HEK293 (cell line): ENCODE data around the gene WIPI1.

Experiments used
- IKZF3 ChIP-seq: fragments of 450-650 bp; IDR thresholded peaks from 2 replicates; pipeline ENCODE4 v1.5.0; 2018; ENCODE audit warnings: missing biosample characterization, mild to moderate bottlenecking, missing genetic modification characterization, moderate library complexity
- TCF7L2 ChIP-seq: IDR thresholded peaks from 2 replicates; pipeline ENCODE4 v1.6.1; 2011; ENCODE audit warnings: low read depth, mild to moderate bottlenecking, inconsistent platforms, low read length, moderate library complexity, borderline replicate concordance
- ZBTB21 ChIP-seq: fragments of 450-650 bp; formaldehyde crosslinking; IDR thresholded peaks from 2 replicates; pipeline ENCODE4 v1.5.1; 2017; ENCODE audit warnings: missing biosample characterization, missing genetic modification characterization
- ZNF138 ChIP-seq: fragments of 450-650 bp; formaldehyde crosslinking; IDR thresholded peaks from 2 replicates; pipeline ENCODE4 v1.5.1; 2016; ENCODE audit warnings: missing biosample characterization, missing genetic modification characterization, borderline replicate concordance
- ZNF23 ChIP-seq: fragments of 450-650 bp; formaldehyde crosslinking; IDR thresholded peaks from 2 replicates; pipeline ENCODE4 v1.5.1; 2016; ENCODE audit warnings: missing biosample characterization, missing genetic modification characterization, borderline replicate concordance
- ZNF549 ChIP-seq: fragments of 450-650 bp; IDR thresholded peaks from 2 replicates; pipeline ENCODE4 v1.5.1; 2018; ENCODE audit warnings: missing biosample characterization, missing genetic modification characterization, mild to moderate bottlenecking, inconsistent platforms, moderate library complexity
- ZNF76 ChIP-seq: fragments of 450-650 bp; formaldehyde crosslinking; IDR thresholded peaks from 2 replicates; pipeline ENCODE4; 2016; ENCODE audit warnings: low read depth, missing biosample characterization, missing genetic modification characterization, borderline replicate concordance
- TF ChIP-seq, protein P1 (sequence below): fragments of 450-650 bp; formaldehyde crosslinking; IDR thresholded peaks from 2 replicates; pipeline ENCODE4 v1.5.1; 2016; ENCODE audit warnings: missing biosample characterization, missing genetic modification characterization

DNA sequence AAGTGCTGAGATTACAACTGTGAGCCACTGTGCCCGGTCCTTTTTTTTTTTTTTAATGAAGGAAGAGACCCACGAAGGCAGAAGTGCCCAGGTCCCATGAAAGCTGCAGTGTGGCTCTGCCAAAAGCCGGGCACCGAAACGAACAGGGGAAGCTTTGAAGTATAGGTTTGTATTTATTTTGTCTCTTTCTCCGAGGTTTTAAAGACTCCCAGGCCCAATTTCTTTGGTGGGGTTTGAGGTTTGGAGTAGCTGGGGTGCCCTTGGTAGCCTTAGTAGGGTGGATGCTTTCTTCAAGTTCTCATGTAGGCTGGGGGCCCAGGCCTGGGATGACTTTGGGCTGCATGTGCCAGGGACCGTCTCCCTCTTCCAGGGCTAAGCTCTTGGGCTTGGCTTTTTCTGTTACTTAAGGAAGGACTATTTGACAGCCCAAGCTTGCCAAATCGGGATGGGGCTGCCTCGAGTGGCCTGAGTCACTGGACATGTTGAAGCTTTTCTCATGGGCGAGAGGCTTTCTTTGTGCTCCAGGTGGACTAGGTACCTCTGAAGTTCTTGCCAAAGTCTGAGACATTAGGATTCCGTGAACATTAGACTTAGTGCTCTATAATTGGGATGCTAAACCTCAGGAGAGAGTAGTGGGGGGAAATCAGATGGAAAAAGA is 66.3 kb downstream of the WIPI1 start:
- no peak for TF ChIP-seq ZNF76 (tag by site-specific recombination)
- no peak for TF ChIP-seq ZBTB21 (tag by site-specific recombination)
- no peak for TF ChIP-seq ZNF23 (tag by site-specific recombination)
- no peak for TF ChIP-seq TCF7L2
- TF ChIP-seq, protein P1, sequence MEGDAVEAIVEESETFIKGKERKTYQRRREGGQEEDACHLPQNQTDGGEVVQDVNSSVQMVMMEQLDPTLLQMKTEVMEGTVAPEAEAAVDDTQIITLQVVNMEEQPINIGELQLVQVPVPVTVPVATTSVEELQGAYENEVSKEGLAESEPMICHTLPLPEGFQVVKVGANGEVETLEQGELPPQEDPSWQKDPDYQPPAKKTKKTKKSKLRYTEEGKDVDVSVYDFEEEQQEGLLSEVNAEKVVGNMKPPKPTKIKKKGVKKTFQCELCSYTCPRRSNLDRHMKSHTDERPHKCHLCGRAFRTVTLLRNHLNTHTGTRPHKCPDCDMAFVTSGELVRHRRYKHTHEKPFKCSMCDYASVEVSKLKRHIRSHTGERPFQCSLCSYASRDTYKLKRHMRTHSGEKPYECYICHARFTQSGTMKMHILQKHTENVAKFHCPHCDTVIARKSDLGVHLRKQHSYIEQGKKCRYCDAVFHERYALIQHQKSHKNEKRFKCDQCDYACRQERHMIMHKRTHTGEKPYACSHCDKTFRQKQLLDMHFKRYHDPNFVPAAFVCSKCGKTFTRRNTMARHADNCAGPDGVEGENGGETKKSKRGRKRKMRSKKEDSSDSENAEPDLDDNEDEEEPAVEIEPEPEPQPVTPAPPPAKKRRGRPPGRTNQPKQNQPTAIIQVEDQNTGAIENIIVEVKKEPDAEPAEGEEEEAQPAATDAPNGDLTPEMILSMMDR (tag by site-specific recombination): no peak
- no peak for TF ChIP-seq ZNF138 (tag by site-specific recombination)
- TF ChIP-seq ZNF549 (tag by site-specific recombination): no peak
- TF ChIP-seq IKZF3 (tag by site-specific recombination): no peak
